Measurements from ENCODE around the gene GPC6. TPM values are rescaled to one million over a fixed set of nuclear protein-coding genes. Genes with fewer than 3 reads are reported as not detected.

GPC6 gene
- polyA plus RNA-seq, 1 of the 3 experiments (the other 2 are of a cell fraction) = 6.7 TPM

DNA sequence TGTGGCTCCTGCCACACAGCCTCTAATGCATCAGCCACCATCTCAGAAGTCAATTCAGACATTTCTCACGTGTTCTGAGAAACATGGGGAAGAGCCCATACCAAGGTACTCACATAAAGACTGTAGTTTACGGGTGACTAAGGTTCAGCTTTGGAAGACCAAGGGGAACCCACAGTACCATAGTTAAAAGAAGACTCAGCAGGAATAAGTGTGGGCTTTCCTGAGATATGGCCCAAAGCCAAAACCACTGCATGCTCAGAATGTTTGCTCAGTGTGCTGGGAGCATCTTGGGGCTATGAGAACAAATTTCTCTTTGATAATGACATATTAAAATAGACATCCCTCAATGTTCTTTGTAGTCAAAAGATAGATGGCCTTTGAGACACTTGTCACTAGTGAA is 969.1 kb downstream of the GPC6 start (continued):
- TF ChIP-seq USF1 (IDR thresholded peaks at IDR 0.05; ENCODE audit: borderline replicate concordance, low read depth) = no peak
- TF ChIP-seq CTCF (IDR thresholded peaks at IDR 0.05) = no peak
- TF ChIP-seq, protein P1, sequence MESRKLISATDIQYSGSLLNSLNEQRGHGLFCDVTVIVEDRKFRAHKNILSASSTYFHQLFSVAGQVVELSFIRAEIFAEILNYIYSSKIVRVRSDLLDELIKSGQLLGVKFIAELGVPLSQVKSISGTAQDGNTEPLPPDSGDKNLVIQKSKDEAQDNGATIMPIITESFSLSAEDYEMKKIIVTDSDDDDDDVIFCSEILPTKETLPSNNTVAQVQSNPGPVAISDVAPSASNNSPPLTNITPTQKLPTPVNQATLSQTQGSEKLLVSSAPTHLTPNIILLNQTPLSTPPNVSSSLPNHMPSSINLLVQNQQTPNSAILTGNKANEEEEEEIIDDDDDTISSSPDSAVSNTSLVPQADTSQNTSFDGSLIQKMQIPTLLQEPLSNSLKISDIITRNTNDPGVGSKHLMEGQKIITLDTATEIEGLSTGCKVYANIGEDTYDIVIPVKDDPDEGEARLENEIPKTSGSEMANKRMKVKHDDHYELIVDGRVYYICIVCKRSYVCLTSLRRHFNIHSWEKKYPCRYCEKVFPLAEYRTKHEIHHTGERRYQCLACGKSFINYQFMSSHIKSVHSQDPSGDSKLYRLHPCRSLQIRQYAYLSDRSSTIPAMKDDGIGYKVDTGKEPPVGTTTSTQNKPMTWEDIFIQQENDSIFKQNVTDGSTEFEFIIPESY (IDR thresholded peaks at IDR 0.05; ENCODE audit: borderline replicate concordance, low read depth) = peak; percentile 79; the same call in 1 of the 2 replicates
- TF ChIP-seq, protein P2, sequence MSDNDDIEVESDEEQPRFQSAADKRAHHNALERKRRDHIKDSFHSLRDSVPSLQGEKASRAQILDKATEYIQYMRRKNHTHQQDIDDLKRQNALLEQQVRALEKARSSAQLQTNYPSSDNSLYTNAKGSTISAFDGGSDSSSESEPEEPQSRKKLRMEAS (IDR thresholded peaks at IDR 0.05; ENCODE audit: low read depth) = 0 out of 2 replicates have a peak, but pooled peaks have one; percentile 13
- no peak for TF ChIP-seq GABPA (IDR thresholded peaks at IDR 0.05; ENCODE audit: low read depth)
- peak; percentile 85 for TF ChIP-seq JUND (IDR thresholded peaks at IDR 0.05)
- no peak for TF ChIP-seq NRF1 (IDR thresholded peaks at IDR 0.05; ENCODE audit: low read depth, low read length)
- peak; percentile 92 for TF ChIP-seq TEAD4 (IDR thresholded peaks at IDR 0.05; ENCODE audit: borderline replicate concordance, insufficient read depth)
- TF ChIP-seq POLR2AphosphoS5 (IDR thresholded peaks at IDR 0.05; ENCODE audit: low read depth, low read length) = peak; percentile 60; the same call in 1 of the 2 replicates
- no peak for TF ChIP-seq TAF1 (IDR thresholded peaks at IDR 0.05; ENCODE audit: borderline replicate concordance, low read depth, low read length)
- TF ChIP-seq TCF12 (IDR thresholded peaks at IDR 0.05) = peak; percentile 88
- TF ChIP-seq SIN3A (IDR thresholded peaks at IDR 0.05; ENCODE audit: borderline replicate concordance, low read depth, low read length) = no peak
- TF ChIP-seq RFX5 (IDR thresholded peaks at IDR 0.05; ENCODE audit: low read length) = no peak
- TF ChIP-seq RXRA (IDR thresholded peaks at IDR 0.05; ENCODE audit: borderline replicate concordance, low read depth) = peak; percentile 66; the same call in 1 of the 2 replicates
- peak; percentile 76 for TF ChIP-seq FOSL2 (IDR thresholded peaks at IDR 0.05; ENCODE audit: borderline replicate concordance, low read depth)
- no peak for TF ChIP-seq RAD21 (IDR thresholded peaks at IDR 0.05; ENCODE audit: low read length)
- TF ChIP-seq RCOR1 (IDR thresholded peaks at IDR 0.05; ENCODE audit: low read length) = no peak
- TF ChIP-seq GATA2 (CRISPR knock-in tag; IDR thresholded peaks at IDR 0.05) = no peak

- H3F3A ChIP-seq (replicated peaks; ENCODE audit: insufficient read depth) = no peaks in the 10 kb centered on the region
- no peaks in the 10 kb centered on the region for H4K20me1 ChIP-seq (ENCODE audit: insufficient read depth)
- H3K4me3 ChIP-seq (ENCODE audit: low read depth in 2 of 2, low read length in 1 of 2) = no peak overlapping the region
- 95% methylated on average over 5 of the region's 5 CpGs for WGBS (ENCODE audit: low lambda C conversion rate)
- H3K9me2 ChIP-seq = no peaks in the 10 kb centered on the region
- H3K27ac ChIP-seq (ENCODE audit: low read depth in 2 of 2, low read length in 1 of 2) = peak overlapping the region in 1 of 2 experiments; percentile 39; a peak in 1 of 4 replicates
- peaks cover 12 to 20% of the 10 kb centered on the region in 2 experiments; a peak in 3 of 4 replicates for H3K4me1 ChIP-seq (ENCODE audit: control insufficient read depth in 1 of 2, insufficient read depth in 2 of 2, low read depth in 1 of 2, low read length in 1 of 2)
- ChIA-PET CTCF (no interaction called here), POLR2A (no interaction called here)
- H3K36me3 ChIP-seq (replicated peaks in 1 of 2; ENCODE audit: control insufficient read depth in 1 of 2, insufficient read depth in 2 of 2, low read length in 1 of 2) = no peaks in the 10 kb centered on the region
- no peak overlapping the region for H3K9ac ChIP-seq
- H3K9me3 ChIP-seq = no peaks in the 10 kb centered on the region
- TF ChIP-seq, protein P3, sequence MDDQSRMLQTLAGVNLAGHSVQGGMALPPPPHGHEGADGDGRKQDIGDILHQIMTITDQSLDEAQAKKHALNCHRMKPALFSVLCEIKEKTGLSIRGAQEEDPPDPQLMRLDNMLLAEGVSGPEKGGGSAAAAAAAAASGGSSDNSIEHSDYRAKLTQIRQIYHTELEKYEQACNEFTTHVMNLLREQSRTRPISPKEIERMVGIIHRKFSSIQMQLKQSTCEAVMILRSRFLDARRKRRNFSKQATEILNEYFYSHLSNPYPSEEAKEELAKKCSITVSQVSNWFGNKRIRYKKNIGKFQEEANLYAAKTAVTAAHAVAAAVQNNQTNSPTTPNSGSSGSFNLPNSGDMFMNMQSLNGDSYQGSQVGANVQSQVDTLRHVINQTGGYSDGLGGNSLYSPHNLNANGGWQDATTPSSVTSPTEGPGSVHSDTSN (IDR thresholded peaks at IDR 0.05) = peak; percentile 30; the same call in 1 of the 2 replicates
- TF ChIP-seq MXI1 (IDR thresholded peaks at IDR 0.05; ENCODE audit: low read depth, low read length) = no peak
- DNase-seq = no peak
- no peak overlapping the region for H3K4me2 ChIP-seq
- no peak overlapping the region for H2AFZ ChIP-seq (ENCODE audit: low read depth)
- H3K79me2 ChIP-seq (ENCODE audit: insufficient read depth) = no peaks in the 10 kb centered on the region
- H3K27me3 ChIP-seq (ENCODE audit: insufficient read depth) = no peaks in the 10 kb centered on the region
Measured at GRCh38 chr13:94196413-94196812, 969.8 kb downstream of the GPC6 start.
